ENCODE data around the gene LDLRAD2.
"Not testable (repeated sequence)": the region's sequence is repeated elsewhere in the genome, so short reads cannot be mapped to it uniquely, and the experiment has no call there.

LDLRAD2 gene

GRCh38 chr1:21783679-21784603 lies 28.1 kb upstream of the LDLRAD2 start:
- Histone ChIP-seq H3K4me3 (ENCODE audit: insufficient read depth, low read depth, low read length, poor library complexity, severe bottlenecking) (peak overlapping the region; percentile 70), H3K27ac (ENCODE audit: insufficient read depth, low read length, poor library complexity, severe bottlenecking) (peak overlapping the region; percentile 99), H3K36me3 (ENCODE audit: control insufficient read depth, insufficient read depth, low read length) (no peaks in the 10 kb centered on the region), H3K27me3 (replicated peaks; ENCODE audit: control insufficient read depth, insufficient read depth, low read length, poor library complexity, severe bottlenecking) (no peaks in the 10 kb centered on the region), H3K4me1 (ENCODE audit: control insufficient read depth, insufficient read depth, low read length, poor library complexity, severe bottlenecking) (peaks cover 16% of the 10 kb centered on the region), H3K9me3 (ENCODE audit: control insufficient read depth, low read length) (no peaks in the 10 kb centered on the region)
- no peak for DNase-seq

- not testable (repeated sequence) for H3K27ac ChIP-seq (ENCODE audit: insufficient read depth, low read length, poor library complexity, severe bottlenecking); H3K27me3 ChIP-seq (replicated peaks; ENCODE audit: control insufficient read depth, insufficient read depth, low read length, poor library complexity, severe bottlenecking); H3K36me3 ChIP-seq (ENCODE audit: control insufficient read depth, insufficient read depth, low read length)
Observed at GRCh38 chr1:21785764-21786163, 26.3 kb upstream of the LDLRAD2 start.

GRCh38 chr1:21786640-21787039 lies 25.4 kb upstream of the LDLRAD2 start:
- Histone ChIP-seq H3K27me3 (replicated peaks; ENCODE audit: control insufficient read depth, insufficient read depth, low read length, poor library complexity, severe bottlenecking) (no peaks in the 10 kb centered on the region), H3K36me3 (ENCODE audit: control insufficient read depth, insufficient read depth, low read length) (no peaks in the 10 kb centered on the region), H3K9me3 (ENCODE audit: control insufficient read depth, low read length) (no peaks in the 10 kb centered on the region), H3K4me3 (ENCODE audit: insufficient read depth, low read depth, low read length, poor library complexity, severe bottlenecking) (no peak overlapping the region), H3K4me1 (ENCODE audit: control insufficient read depth, insufficient read depth, low read length, poor library complexity, severe bottlenecking) (peaks cover 5% of the 10 kb centered on the region), H3K27ac (ENCODE audit: insufficient read depth, low read length, poor library complexity, severe bottlenecking) (no peak overlapping the region)
- no peak for DNase-seq

More at GRCh38 chr1:21785764-21786163, 26.3 kb upstream of the LDLRAD2 start:
- H3K4me3 ChIP-seq (ENCODE audit: insufficient read depth, low read depth, low read length, poor library complexity, severe bottlenecking); H3K9me3 ChIP-seq (ENCODE audit: control insufficient read depth, low read length); DNase-seq: not testable (repeated sequence)
- H3K4me1 ChIP-seq (ENCODE audit: control insufficient read depth, insufficient read depth, low read length, poor library complexity, severe bottlenecking): peaks cover 11% of the 10 kb centered on the region

- Histone ChIP-seq H3K27me3 (replicated peaks; ENCODE audit: control insufficient read depth, insufficient read depth, low read length, poor library complexity, severe bottlenecking) (no peaks in the 10 kb centered on the region), H3K4me3 (ENCODE audit: insufficient read depth, low read depth, low read length, poor library complexity, severe bottlenecking) (no peak overlapping the region), H3K9me3 (ENCODE audit: control insufficient read depth, low read length) (no peaks in the 10 kb centered on the region), H3K36me3 (ENCODE audit: control insufficient read depth, insufficient read depth, low read length) (no peaks in the 10 kb centered on the region), H3K4me1 (ENCODE audit: control insufficient read depth, insufficient read depth, low read length, poor library complexity, severe bottlenecking) (no peaks in the 10 kb centered on the region), H3K27ac (ENCODE audit: insufficient read depth, low read length, poor library complexity, severe bottlenecking) (no peak overlapping the region)
- DNase-seq: no peak
Observed at GRCh38 chr1:21793104-21793503, 19.0 kb upstream of the LDLRAD2 start.

- no peak overlapping the region for H3K27ac ChIP-seq (ENCODE audit: insufficient read depth, low read length, poor library complexity, severe bottlenecking)
- H3K4me1 ChIP-seq (ENCODE audit: control insufficient read depth, insufficient read depth, low read length, poor library complexity, severe bottlenecking): no peaks in the 10 kb centered on the region
- no peaks in the 10 kb centered on the region for H3K36me3 ChIP-seq (ENCODE audit: control insufficient read depth, insufficient read depth, low read length)
- H3K9me3 ChIP-seq (ENCODE audit: control insufficient read depth, low read length): no peaks in the 10 kb centered on the region
- DNase-seq: no peak
- H3K27me3 ChIP-seq (replicated peaks; ENCODE audit: control insufficient read depth, insufficient read depth, low read length, poor library complexity, severe bottlenecking): no peaks in the 10 kb centered on the region
- H3K4me3 ChIP-seq (ENCODE audit: insufficient read depth, low read depth, low read length, poor library complexity, severe bottlenecking): no peak overlapping the region
Observed at GRCh38 chr1:21794656-21795055, 17.4 kb upstream of the LDLRAD2 start.

GRCh38 chr1:21795075-21795474 lies 17.0 kb upstream of the LDLRAD2 start:
- Histone ChIP-seq H3K27ac (ENCODE audit: insufficient read depth, low read length, poor library complexity, severe bottlenecking) (no peak overlapping the region), H3K4me3 (ENCODE audit: insufficient read depth, low read depth, low read length, poor library complexity, severe bottlenecking) (no peak overlapping the region), H3K36me3 (ENCODE audit: control insufficient read depth, insufficient read depth, low read length) (no peaks in the 10 kb centered on the region), H3K27me3 (replicated peaks; ENCODE audit: control insufficient read depth, insufficient read depth, low read length, poor library complexity, severe bottlenecking) (no peaks in the 10 kb centered on the region), H3K9me3 (ENCODE audit: control insufficient read depth, low read length) (no peaks in the 10 kb centered on the region), H3K4me1 (ENCODE audit: control insufficient read depth, insufficient read depth, low read length, poor library complexity, severe bottlenecking) (no peaks in the 10 kb centered on the region)
- no peak for DNase-seq

- H3K9me3 ChIP-seq (ENCODE audit: control insufficient read depth, low read length): no peaks in the 10 kb centered on the region
Observed at GRCh38 chr1:21799730-21800129, 12.3 kb upstream of the LDLRAD2 start.

GRCh38 chr1:21801100-21801499 lies 11.0 kb upstream of the LDLRAD2 start:
- Histone ChIP-seq H3K27ac (ENCODE audit: insufficient read depth, low read length, poor library complexity, severe bottlenecking) (no peak overlapping the region), H3K4me3 (ENCODE audit: insufficient read depth, low read depth, low read length, poor library complexity, severe bottlenecking) (no peak overlapping the region), H3K4me1 (ENCODE audit: control insufficient read depth, insufficient read depth, low read length, poor library complexity, severe bottlenecking) (no peaks in the 10 kb centered on the region), H3K36me3 (ENCODE audit: control insufficient read depth, insufficient read depth, low read length) (no peaks in the 10 kb centered on the region), H3K9me3 (ENCODE audit: control insufficient read depth, low read length) (no peaks in the 10 kb centered on the region), H3K27me3 (replicated peaks; ENCODE audit: control insufficient read depth, insufficient read depth, low read length, poor library complexity, severe bottlenecking) (no peaks in the 10 kb centered on the region)
- DNase-seq: no peak

More at GRCh38 chr1:21799730-21800129, 12.3 kb upstream of the LDLRAD2 start:
- Histone ChIP-seq H3K4me3 (ENCODE audit: insufficient read depth, low read depth, low read length, poor library complexity, severe bottlenecking) (no peak overlapping the region), H3K27ac (ENCODE audit: insufficient read depth, low read length, poor library complexity, severe bottlenecking) (no peak overlapping the region), H3K36me3 (ENCODE audit: control insufficient read depth, insufficient read depth, low read length) (no peaks in the 10 kb centered on the region), H3K4me1 (ENCODE audit: control insufficient read depth, insufficient read depth, low read length, poor library complexity, severe bottlenecking) (no peaks in the 10 kb centered on the region), H3K27me3 (replicated peaks; ENCODE audit: control insufficient read depth, insufficient read depth, low read length, poor library complexity, severe bottlenecking) (no peaks in the 10 kb centered on the region)
- DNase-seq: no peak

- Histone ChIP-seq H3K9me3 (ENCODE audit: control insufficient read depth, low read length) (no peaks in the 10 kb centered on the region), H3K4me1 (ENCODE audit: control insufficient read depth, insufficient read depth, low read length, poor library complexity, severe bottlenecking) (no peaks in the 10 kb centered on the region), H3K27ac (ENCODE audit: insufficient read depth, low read length, poor library complexity, severe bottlenecking) (no peak overlapping the region), H3K4me3 (ENCODE audit: insufficient read depth, low read depth, low read length, poor library complexity, severe bottlenecking) (no peak overlapping the region), H3K27me3 (replicated peaks; ENCODE audit: control insufficient read depth, insufficient read depth, low read length, poor library complexity, severe bottlenecking) (no peaks in the 10 kb centered on the region), H3K36me3 (ENCODE audit: control insufficient read depth, insufficient read depth, low read length) (no peaks in the 10 kb centered on the region)
- no peak for DNase-seq
Observed at GRCh38 chr1:21804536-21804935, 7.5 kb upstream of the LDLRAD2 start.

- H3K27me3 ChIP-seq (replicated peaks; ENCODE audit: control insufficient read depth, insufficient read depth, low read length, poor library complexity, severe bottlenecking): no peaks in the 10 kb centered on the region
- no peak overlapping the region for H3K27ac ChIP-seq (ENCODE audit: insufficient read depth, low read length, poor library complexity, severe bottlenecking)
- H3K4me1 ChIP-seq (ENCODE audit: control insufficient read depth, insufficient read depth, low read length, poor library complexity, severe bottlenecking): no peaks in the 10 kb centered on the region
- DNase-seq: no peak
- no peak overlapping the region for H3K4me3 ChIP-seq (ENCODE audit: insufficient read depth, low read depth, low read length, poor library complexity, severe bottlenecking)
- H3K9me3 ChIP-seq (ENCODE audit: control insufficient read depth, low read length): no peaks in the 10 kb centered on the region
- no peaks in the 10 kb centered on the region for H3K36me3 ChIP-seq (ENCODE audit: control insufficient read depth, insufficient read depth, low read length)
Observed at GRCh38 chr1:21813542-21813941, 1.5 kb downstream of the LDLRAD2 start.
